Kidney epithelial cell (primary cell): ENCODE results near the gene PSORS1C2. TPM values are rescaled to one million over a fixed set of nuclear protein-coding genes. Genes with fewer than 3 reads are reported as not detected.

Experiments used
- DNase-seq: peaks from one replicate; pipeline ENCODE4 v3.0.0-alpha.2; 2010; ENCODE audit warnings: low read depth
- H3K27me3 ChIP-seq: 2 replicates; pipeline ENCODE4 v1.6.0; 2011; ENCODE audit warnings: low read length; ENCODE audit not compliant: control insufficient read depth, insufficient read depth
- H3K36me3 ChIP-seq: 2 replicates; pipeline ENCODE4 v1.5.1; 2011; ENCODE audit warnings: low read length; ENCODE audit not compliant: control insufficient read depth, insufficient read depth
- H3K4me3 ChIP-seq: 2 replicates; pipeline ENCODE4 v1.5.1; 2011; ENCODE audit warnings: low read depth, mild to moderate bottlenecking, control low read depth, low read length
- CTCF ChIP-seq: IDR thresholded peaks from 2 replicates; pipeline ENCODE4 v1.5.1; 2011; ENCODE audit warnings: mild to moderate bottlenecking, moderate library complexity, low read length, control low read depth, inconsistent platforms; ENCODE audit not compliant: insufficient read depth, poor library complexity, severe bottlenecking
- total RNA-seq: library from RNA; depleted of rRNA; stranded (reverse); fragments of >200 nt; gene quantifications from 2 replicates; pipeline ENCODE4 v1.2.3, GENCODE V29; 2015

PSORS1C2 gene
- total RNA-seq, 1 donor from 2014 or later = not detected

DNA sequence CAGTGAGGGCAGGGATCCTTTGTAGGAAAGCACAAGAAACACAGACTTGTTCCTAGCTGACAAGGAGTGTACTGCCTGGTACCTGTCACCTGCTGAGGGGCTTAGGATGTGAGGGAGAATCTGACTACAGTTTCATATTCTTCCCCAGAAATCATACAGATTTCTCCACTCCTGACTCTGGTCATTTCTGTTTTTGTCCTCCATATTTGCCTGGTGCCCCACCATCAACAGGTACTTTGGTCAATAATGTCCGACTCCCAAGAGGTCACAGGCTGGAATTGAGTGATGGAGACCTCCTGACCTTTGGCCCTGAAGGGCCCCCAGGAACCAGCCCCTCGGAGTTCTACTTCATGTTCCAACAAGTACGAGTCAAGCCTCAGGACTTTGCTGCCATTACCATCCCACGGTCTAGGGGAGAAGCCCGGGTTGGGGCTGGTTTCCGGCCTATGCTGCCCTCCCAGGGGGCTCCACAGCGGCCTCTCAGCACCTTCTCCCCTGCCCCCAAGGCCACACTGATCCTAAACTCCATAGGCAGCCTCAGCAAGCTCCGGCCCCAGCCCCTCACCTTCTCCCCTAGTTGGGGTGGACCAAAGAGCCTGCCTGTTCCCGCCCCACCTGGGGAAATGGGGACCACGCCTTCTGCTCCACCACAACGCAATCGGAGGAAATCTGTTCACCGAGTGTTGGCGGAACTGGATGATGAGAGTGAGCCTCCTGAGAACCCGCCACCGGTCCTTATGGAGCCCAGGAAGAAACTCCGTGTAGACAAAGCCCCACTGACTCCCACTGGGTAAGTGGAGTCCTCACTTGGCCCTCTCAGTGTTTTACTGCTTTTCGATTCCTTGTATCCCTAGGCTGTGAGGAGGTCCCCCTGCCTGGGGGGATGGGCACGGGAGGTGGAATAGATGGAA lies 22.6 kb upstream of the PSORS1C2 start:
- TF ChIP-seq CTCF = no peak
- Histone ChIP-seq H3K4me3 (no peak overlapping the region), H3K27me3 (no peaks in the 10 kb centered on the region), H3K36me3 (no peaks in the 10 kb centered on the region)
- no peak for DNase-seq

GRCh38 chr6:31158863-31159855 lies 20.3 kb upstream of the PSORS1C2 start:
- peak; percentile 22 for TF ChIP-seq CTCF
- peak overlapping the region; percentile 83 for H3K4me3 ChIP-seq
- no peak for DNase-seq
- no peaks in the 10 kb centered on the region for H3K27me3 ChIP-seq
- H3K36me3 ChIP-seq = no peaks in the 10 kb centered on the region

DNA sequence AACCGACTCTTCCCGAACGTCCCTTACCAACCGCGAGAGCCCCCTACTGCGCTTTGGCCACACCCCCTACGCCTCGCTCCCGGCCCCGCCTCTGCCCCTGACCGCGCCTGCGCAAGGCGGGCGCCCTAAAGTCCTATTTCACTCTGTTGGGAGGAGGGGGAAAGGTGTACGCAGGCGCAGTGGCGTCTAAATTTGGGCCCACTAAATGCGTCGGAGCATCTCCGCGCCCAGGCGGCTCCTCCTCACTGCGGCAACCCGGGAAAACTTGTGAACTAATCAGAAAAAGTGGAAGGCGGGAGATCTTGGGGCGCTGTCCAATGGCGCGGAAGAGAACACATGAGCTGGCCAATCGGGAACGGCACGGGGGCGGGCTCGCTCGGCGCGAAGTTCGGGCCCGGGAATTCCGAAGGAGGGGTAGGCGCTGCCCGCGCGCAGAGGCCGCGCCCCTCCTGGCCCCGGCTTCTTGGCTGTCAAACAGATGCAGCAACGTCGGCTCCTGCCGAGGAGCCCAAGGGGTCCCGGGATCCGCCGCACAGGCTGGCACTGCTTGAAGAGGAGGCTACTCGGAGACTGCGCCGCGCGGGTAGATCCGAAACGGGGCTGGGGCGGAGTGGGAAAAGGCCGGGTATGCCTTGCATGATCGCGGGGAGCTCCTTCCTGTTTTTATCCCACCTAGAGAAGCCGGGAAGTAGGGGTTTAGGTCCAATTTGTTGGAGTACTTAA lies 19.4 kb upstream of the PSORS1C2 start, which contains the start of gene TCF19:
Gene TCF19, plus strand, starts transcription at position 450 of the 723 bp plus-strand sequence. CDS start 881 bp downstream, outside the sequence.
- Histone ChIP-seq H3K36me3 (no peaks in the 10 kb centered on the region), H3K4me3 (peak within 1 kb of the TSS; percentile 83), H3K27me3 (no peaks in the 10 kb centered on the region)
- TF ChIP-seq CTCF = no peak
- peak; percentile 91 for DNase-seq

- peak within 1 kb of the TSS; percentile 83 for H3K4me3 ChIP-seq
- no peaks in the 10 kb centered on the region for H3K36me3 ChIP-seq
- DNase-seq = no peak
- no peaks in the 10 kb centered on the region for H3K27me3 ChIP-seq
- TF ChIP-seq CTCF = no peak
Measured at GRCh38 chr6:31157513-31158139, 18.8 kb upstream of the PSORS1C2 start, which contains the start of gene CCHCR1. TSS of gene CCHCR1 (minus strand) at chr6:31157802. CDS start at chr6:31157600, 202 bp downstream.

DNA sequence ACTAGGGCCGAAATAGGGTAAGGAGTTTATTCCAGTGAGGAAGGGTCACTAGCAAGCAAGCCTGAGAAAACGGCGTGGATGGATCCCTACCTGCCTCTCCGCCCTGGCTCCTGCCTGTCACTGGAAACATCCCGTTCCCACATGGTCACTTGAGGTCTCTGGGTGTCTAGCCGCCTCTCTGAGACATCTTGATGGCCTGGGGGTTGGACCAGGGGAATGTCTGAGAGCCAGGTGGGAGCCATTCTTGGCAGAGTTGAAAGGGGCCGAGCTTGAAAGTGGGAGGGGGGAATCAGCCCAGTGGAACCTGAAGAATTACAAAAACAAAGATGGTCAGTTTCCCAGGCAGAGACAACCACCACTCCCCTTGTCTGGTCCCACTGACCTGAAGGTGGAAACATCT lies 17.8 kb upstream of the PSORS1C2 start:
- no peak for DNase-seq
- Histone ChIP-seq H3K4me3 (no peak overlapping the region), H3K27me3 (no peaks in the 10 kb centered on the region), H3K36me3 (no peaks in the 10 kb centered on the region)
- TF ChIP-seq CTCF = no peak
